NCI-H524 treated with DMSO at 0.1 percent for 48 hours (cell line): ENCODE measurements around the gene TRAPPC2L.

Source experiments
- DNase-seq: peaks from one replicate; lab custom pipeline; 2025; lab: John Stamatoyannopoulos, UW

Gene TRAPPC2L

GRCh38 chr16:88861359-88861758, 4.4 kb downstream of the TRAPPC2L start:
- DNase-seq, result no peak

DNA sequence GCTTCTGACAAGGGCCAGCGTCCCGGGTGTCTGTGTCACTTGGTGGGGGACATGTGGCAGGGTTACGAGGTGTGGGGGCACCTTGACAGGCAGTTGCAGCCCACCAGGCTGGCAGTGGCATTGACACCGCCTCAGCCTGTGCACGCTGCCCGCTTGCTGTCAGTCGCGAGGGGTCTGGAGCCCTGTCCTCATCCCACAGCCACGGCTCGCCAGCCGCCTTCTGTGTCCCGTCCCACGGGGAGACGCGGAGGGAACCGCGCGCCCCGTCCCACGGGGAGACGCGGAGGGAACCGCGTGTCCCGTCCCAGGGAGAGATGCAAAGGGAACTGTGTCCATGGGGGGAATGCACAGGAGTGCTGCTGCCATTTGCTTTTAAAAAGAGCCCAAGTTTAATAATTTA, 6.0 kb downstream of the TRAPPC2L start:
- DNase-seq, result no peak

- no peak for DNase-seq
Measured at GRCh38 chr16:88863426-88863825, 6.5 kb downstream of the TRAPPC2L start.

DNA sequence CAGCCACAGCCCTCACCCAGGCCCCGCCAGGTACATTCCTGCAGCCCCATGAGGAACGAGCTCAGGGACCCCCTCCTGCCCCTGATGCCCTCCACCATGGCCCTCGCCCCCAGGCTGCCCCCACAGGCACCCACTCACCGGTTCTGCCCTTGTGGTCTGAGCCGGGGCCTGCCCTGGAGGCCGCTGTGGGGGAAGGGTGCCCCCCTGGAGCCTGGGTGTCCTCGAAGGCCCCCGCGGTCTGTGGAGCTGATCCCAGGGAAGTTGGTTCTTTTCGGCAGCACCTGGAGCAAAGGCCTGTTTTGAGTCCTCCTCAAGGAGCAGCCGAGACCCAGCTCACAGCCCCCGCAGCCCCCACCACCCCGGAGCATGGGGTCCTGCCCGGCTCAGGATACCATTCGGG, 7.2 kb downstream of the TRAPPC2L start:
- no peak for DNase-seq

GRCh38 chr16:88864521-88864920, 7.6 kb downstream of the TRAPPC2L start:
- no peak for DNase-seq

DNA sequence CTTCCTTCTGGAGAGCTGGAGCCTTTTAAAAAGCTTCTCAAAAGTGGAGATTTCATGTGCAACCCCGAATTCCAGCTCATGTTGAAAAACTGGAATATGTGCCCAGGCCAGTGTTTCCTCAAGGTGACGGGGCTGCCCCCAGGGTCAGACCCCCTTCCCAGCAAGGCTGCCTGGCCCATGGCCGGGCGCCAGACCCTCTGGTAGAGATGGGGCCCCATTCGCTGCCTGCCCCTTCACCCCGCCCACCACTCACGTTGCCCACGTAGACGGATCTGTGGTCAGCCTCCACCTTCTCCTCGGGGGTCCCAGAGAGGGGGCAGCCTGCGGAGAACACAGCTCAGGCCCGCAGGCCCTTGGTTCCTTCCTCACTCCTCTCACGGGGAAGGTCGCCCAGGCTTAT, 8.4 kb downstream of the TRAPPC2L start:
- no peak for DNase-seq

- no peak for DNase-seq
Measured at GRCh38 chr16:88865742-88866141, 8.8 kb downstream of the TRAPPC2L start.

DNA sequence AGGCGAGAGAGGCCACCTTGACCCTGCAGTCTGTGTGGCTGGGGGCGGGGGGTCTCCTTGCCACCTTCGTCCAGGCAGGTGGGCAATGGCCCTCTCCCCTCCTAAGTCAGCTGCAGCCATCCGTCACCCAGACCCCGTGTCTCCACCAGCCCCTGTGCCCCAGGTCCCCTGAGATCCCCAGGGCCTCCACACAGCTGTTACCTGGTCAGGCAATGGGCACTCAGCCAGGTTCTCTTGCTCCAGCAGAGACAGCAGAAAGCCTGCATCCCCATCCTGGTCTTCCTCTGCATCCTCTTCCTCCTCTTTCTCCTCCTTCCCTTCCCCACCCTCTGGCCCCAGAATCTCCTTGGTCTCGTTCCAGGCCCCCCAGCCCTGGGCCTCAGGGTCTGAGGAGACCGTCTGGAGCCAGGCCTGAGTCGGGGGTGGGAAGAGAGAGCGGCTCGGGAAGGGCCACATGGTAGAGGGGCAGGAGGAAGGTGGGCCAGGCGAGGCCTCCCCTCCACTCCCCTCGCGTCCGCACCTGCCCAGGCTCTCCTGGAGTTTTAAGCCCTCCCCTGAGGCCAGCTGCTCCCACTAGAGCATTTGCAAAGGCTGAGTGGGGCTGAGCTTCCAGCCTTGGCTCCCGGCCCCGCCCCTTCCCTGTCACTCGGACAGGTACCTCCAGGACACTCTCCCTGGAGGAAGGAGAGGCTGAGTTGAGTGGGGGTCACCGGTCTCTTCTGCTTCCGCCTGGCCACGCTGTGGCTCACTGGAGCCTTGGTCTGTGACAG, 9.4 kb downstream of the TRAPPC2L start, which contains the start of gene PABPN1L:
PABPN1L (minus strand) TSS at position 510 of the 770 bp plus-strand sequence; CDS start at position 456, 54 bp downstream.
- no peak for DNase-seq

DNA sequence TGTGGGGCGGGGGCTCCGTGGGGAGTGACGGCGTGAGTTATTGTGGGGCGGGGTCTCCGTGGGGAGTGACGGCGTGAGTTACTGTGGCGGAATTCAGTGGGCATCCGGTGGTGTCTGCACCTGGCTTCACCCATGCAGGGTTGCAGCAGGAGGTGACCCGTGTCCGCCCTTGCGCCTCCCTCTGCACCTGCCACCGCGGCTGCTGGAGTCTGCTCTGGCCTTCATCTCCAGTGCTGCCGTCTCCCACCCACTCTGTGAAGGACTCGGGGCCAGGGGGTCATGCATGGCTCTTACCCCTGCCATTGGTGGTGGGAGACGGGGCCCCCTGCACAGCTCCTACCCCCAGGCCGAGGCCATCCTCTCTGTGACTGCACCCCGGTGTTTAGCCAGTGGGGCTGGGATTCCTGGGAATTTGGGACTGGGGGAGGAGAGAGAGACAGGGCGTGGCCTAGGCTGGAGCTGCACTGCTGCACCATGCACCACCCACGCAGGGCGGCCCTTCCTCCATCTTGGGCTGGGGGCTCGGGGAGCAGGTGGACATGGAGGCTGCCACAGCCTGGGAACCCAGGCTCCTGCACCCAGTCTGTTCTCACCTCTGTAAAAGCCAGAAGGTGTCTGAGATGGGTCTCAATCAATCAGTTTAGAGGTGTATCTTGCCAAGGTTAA, 10.8 kb downstream of the TRAPPC2L start:
- DNase-seq, result no peak

GRCh38 chr16:88868974-88869672, 12.2 kb downstream of the TRAPPC2L start:
- DNase-seq, result peak; percentile 87

DNA sequence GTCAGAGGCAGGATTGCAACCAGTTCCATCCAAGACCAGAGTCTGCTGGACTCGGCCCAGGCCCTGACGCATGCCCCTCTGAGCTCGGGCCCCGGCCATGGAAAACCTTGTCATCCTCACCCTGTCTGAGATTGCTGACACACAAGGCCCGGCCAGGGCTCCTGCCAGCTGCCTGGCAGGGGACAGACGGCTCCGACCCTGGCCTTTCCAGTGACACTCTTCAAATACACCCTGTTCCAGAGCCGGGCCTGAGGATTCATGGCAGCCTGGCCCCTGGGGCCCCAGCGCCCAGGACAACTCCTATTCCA, 12.7 kb downstream of the TRAPPC2L start:
- DNase-seq, result no peak

- peak; percentile 76 for DNase-seq
Measured at GRCh38 chr16:88870608-88871348, 13.9 kb downstream of the TRAPPC2L start.

DNA sequence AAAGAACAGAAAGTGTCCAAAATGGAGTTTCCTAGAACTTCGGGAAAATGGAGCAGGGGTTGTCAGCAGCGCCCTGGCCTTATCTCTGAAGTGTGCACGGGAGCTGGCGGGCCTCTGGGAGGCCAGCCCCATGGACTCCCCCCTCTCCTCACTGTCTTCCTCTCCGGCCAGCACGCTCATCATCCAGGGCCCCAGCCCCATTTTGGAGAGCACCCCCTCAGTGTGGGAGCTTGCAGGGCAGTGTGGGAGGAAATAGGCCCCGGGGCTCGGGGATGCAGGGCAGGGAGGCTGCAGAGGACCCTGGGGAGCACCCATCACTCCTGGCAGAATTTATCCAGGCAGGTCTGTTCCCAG, 14.4 kb downstream of the TRAPPC2L start:
- DNase-seq, result no peak

DNA sequence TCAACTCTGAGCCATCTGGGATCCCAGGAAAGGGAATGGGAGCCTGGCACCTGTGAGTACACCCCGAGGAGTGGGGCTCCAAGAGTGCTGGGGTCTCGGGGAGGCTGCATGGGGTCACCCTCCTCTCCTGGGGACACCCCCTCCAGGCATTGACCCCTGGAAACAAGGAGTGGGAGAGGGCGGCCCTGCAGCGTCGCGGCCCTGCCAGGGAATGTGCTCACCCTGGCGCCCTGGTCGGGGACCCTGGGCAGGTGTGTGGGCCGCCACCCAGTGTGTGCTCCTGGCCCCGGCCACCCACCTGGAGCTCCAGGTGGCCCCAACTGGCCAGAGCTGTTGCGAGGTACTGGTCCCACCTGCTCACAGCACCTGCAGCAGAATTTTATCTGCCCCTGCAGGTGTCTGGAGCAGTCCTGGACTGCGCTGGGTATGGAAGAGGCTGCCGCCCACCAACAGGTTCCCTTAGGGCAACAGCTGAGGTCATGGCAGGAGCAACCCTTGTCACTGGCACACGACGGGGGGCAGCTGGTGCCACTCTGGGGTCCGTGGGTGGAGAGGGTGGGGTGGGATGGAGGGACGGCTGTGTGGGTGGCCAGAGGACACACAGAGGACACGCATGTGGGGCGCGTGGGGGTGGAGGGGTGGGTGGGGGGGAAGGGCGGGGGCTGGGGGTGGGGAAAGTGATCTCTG, 14.9 kb downstream of the TRAPPC2L start:
- no peak for DNase-seq

GRCh38 chr16:88872650-88873331, 15.9 kb downstream of the TRAPPC2L start:
- DNase-seq, result no peak

DNA sequence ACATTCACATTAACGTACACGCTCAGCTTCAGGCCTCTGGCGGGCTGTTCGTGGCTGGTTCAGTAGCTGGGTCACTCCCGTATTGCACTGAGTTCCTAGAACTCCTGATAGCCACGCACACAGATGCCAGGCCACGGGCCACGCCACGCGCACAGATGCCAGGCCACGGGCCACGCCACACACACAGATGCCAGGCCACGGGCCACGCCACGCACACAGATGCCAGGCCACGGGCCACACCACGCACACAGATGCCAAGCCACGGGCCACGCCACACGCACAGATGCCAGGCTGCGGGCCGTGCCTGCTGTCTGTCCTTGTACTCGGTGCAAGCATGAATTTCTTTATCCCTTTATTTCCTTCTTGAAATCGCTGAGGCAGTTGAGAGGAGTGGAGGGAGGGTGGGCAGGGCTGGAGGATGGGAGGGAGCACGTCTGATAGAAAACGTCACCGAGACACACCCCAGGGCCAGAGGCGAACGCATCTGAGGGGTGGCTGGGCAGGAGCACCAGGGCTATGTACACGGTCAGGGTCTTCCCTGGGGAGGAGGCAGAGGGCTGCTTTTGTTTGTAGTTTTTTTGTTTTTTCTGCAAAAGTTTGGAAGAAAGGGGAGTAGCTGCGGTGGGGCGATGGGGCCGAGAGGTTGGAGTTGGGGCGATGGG, 18.1 kb downstream of the TRAPPC2L start:
- DNase-seq, result no peak

DNA sequence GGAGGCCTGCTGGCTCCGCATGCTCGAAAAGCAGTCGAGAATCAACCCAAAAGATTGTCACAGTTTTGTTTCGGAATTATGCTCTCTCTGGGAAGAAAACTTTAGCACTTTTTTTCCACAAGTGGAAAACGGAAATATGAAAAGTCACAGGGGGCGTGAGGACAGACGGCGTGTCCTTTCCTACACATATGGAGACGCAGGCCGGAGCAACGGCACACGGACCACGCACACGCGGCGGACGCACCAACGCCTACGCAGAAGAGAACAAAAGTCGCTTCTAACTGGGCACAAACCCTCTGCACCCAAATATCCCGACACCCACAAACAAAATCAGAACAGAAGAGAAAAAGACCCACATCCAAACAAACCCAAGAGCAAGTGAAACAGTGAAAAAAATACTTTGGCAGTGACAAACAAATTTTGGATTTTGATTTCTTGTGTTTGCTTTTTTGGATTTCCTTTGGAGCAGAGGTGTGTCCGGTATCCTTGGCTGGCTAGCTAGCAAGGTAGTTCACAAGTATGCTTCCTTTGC, 18.8 kb downstream of the TRAPPC2L start:
- no peak for DNase-seq

DNA sequence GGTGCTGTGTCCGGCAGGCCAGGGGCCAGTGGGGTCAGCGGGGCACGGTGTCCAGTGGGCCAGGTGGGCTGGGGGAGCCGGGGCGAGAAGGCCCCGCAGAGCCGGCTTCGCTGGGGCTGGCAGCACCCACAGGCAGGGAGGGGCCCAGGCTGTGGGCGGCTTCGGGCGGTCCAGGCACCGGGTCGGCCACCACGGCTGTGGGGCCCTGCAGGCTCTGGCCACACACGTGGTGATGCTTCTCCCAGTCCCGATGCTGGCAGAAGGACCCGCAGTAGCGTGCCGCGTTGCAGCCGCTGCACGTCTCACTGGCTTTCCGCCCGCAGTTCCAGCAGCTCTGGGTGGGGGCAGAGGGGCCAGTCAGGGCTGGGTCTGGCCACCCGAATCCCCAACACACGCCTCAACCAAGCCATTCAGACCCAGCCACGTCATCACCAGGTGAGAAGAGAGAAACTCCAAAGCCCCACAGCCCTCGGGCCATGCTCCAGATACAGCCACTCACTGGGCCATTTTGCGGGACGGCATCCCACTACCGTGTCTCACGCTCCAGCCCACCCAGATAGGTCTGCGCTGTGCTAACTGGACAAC, 20.1 kb downstream of the TRAPPC2L start:
- DNase-seq, result no peak

DNA sequence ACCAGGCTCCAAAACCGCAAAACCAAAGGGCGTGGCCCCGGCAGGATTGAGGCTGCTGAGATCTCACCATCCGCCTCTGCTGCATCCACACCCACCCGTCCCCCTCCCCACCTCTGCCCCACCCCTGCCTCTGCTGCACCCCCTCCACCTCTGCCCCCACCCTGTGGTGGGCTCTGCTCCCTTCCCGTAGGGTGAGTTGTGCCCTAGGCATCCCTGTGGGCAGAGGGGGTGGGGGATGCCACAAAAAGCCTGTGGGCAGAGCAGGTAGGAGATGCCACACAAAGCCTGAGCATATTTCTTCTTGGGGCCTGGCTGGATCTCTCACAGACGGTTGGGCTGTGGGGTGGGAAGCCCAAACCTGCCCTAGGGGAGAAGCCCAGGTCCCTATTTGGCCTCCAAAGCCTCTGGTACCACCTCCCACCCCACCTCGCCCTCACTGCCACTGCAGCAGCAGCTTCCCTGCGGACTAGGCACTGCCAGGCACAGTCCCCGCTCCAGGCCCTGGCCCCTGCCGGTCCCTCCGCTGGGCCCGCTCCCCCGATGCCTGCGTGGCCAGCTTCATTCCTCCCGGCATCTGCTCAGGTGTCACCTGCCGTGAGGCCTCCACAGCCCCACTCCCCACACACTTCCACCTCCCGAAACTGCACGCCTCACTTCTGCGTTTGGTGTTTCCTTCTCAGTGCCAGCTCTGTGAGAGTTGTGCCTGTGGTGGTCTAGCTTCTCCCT, 20.8 kb downstream of the TRAPPC2L start:
- no peak for DNase-seq
